Transverse colon (tissue), 4 donors: Measurements from ENCODE around the gene STPG3. TPM values are rescaled to one million over a fixed set of nuclear protein-coding genes. Genes with fewer than 3 reads are reported as not detected.

Experiments
- DNase-seq: peaks from one replicate; pipeline ENCODE4 v3.0.0-alpha.2; 2019
- H3K27ac ChIP-seq, 4 donors: fragments of 200-600 bp; sonication (generic); 2 replicates each; pipeline ENCODE4 v1.5.1; 2016 to 2018; ENCODE audit warnings: inconsistent platforms in 4 of 4
- H3K27me3 ChIP-seq: fragments of 200-600 bp; sonication (generic); 2 replicates; pipeline ENCODE4 v1.5.1; 2017; ENCODE audit warnings: inconsistent platforms
- H3K36me3 ChIP-seq, 4 donors: fragments of 200-600 bp; sonication (generic); 2 replicates each; pipeline ENCODE4 v1.5.1; 2017 to 2019; ENCODE audit warnings: inconsistent platforms in 4 of 4
- H3K4me1 ChIP-seq, 4 donors: fragments of 200-600 bp; sonication (generic); 2 replicates each; pipeline ENCODE4 v1.5.1; 2017 to 2020; ENCODE audit warnings: inconsistent platforms in 4 of 4
- H3K4me3 ChIP-seq, 4 donors: fragments of 200-600 bp; sonication (generic); 1 replicate in 1 of 4; 2 replicates in 3 of 4; pipeline versions ENCODE4 v1.5.1 to v1.6.1; 2017 to 2019; ENCODE audit warnings: inconsistent platforms in 4 of 4
- H3K9me3 ChIP-seq, 2 donors: fragments of 200-600 bp; sonication (generic); 2 replicates each; pipeline ENCODE4 v1.5.1; 2017 to 2019; ENCODE audit warnings: inconsistent platforms in 2 of 2
- CTCF ChIP-seq, 5 experiments: fragments of 200-600 bp in 3 of 5; fragments of 450-650 bp in 2 of 5; sonication (generic) in 3 of 5; IDR thresholded peaks; 1 replicate in 2 of 5; 2 replicates in 3 of 5; pipeline ENCODE4 v1.5.1; 2016 to 2017; ENCODE audit warnings: antibody characterized with exemption in 5 of 5, inconsistent platforms in 3 of 5, mild to moderate bottlenecking in 2 of 5, moderate library complexity in 1 of 5
- EP300 ChIP-seq: sonication (generic); formaldehyde crosslinking; IDR thresholded peaks from one replicate; pipeline ENCODE4 v1.6.1; 2017; ENCODE audit warnings: antibody characterized with exemption, low read depth
- POLR2A ChIP-seq: fragments of 450-650 bp; IDR thresholded peaks from one replicate; pipeline ENCODE4 v1.6.1; 2016; ENCODE audit warnings: antibody characterized with exemption, mild to moderate bottlenecking, moderate library complexity
- POLR2AphosphoS5 ChIP-seq, 3 donors: sonication (generic); formaldehyde crosslinking; IDR thresholded peaks; one replicate each; pipeline ENCODE4 v1.6.1; 2016; ENCODE audit warnings: antibody characterized with exemption in 3 of 3
- WGBS, 2 donors: methylation state at CpG; one replicate each; pipeline ENCODE4 v1.1.5; 2018; ENCODE audit warnings: low coverage in 1 of 2; 5-methylcytosine and 5-hydroxymethylcytosine counted together
- in situ Hi-C, 4 donors: fragments of 200-750 bp; cut with MboI; loops; one replicate each; pipeline versions ENCODE4 v1.15.0 to v1.15.1; 2017; ENCODE audit warnings: low sequenced_read_pairs in 3 of 4, low pct_ligation_motif_present in 1 of 4, low pct_unique_long_range_greater_than_20kb in 1 of 4
- intact Hi-C: fragments of 100-400 bp; cut with DNase I; formaldehyde crosslinking; loops from one replicate; pipeline ENCODE4 v1.15.1; 2023; ENCODE audit warnings: low total_unique reads
- total RNA-seq, 4 donors: library from RNA; depleted of rRNA; stranded (reverse); fragments of >200 nt; gene quantifications; one replicate each; pipeline ENCODE4 v1.1.0, GENCODE V29; 2016

The STPG3 gene
- total RNA-seq, 4 donors from 2014 or later = not detected

GRCh38 chr9:137244486-137245449, 6.3 kb upstream of the STPG3 start:
- in situ Hi-C loops = no loop called here
- Histone ChIP-seq H3K27ac (no peak overlapping the region), H3K27me3 (no peaks in the 10 kb centered on the region), H3K9me3 (no peaks in the 10 kb centered on the region), H3K4me3 (no peak overlapping the region), H3K36me3 (peaks cover 0 to 5% (median 0%) of the 10 kb centered on the region in 4 donors), H3K4me1 (peaks cover 12 to 26% (median 17%) of the 10 kb centered on the region in 4 donors)
- TF ChIP-seq EP300 = no peak
- TF ChIP-seq POLR2A = no peak
- TF ChIP-seq CTCF (IDR thresholded peaks at IDR 0.05) = no peak
- TF ChIP-seq POLR2AphosphoS5 (IDR thresholded peaks at IDR 0.05) = peak in 1 of 3 donors; percentile 53
- DNase-seq = no peak
- intact Hi-C loops = no loop called here
- 71 to 80% methylated on average over 5 to 33 of the region's 36 CpGs for WGBS, 2 donors

- no peak for DNase-seq
- H3K27ac ChIP-seq = no peak overlapping the region
- H3K9me3 ChIP-seq = no peaks in the 10 kb centered on the region
- H3K27me3 ChIP-seq = no peaks in the 10 kb centered on the region
- in situ Hi-C loops (no loop called here), intact Hi-C loops (no loop called here)
- peaks cover 0 to 5% (median 0%) of the 10 kb centered on the region in 4 donors for H3K36me3 ChIP-seq
- peaks cover 11 to 22% (median 16%) of the 10 kb centered on the region in 4 donors for H3K4me1 ChIP-seq
- 94% methylated on average over 25 of the region's 25 CpGs; no CpG with 5 or more reads in 1 of the 2 donors for WGBS, 2 donors
- H3K4me3 ChIP-seq = no peak overlapping the region
- TF ChIP-seq CTCF (IDR thresholded peaks at IDR 0.05) (no peak), POLR2AphosphoS5 (IDR thresholded peaks at IDR 0.05) (no peak), EP300 (no peak), POLR2A (no peak)
These were observed 5.3 kb upstream of the STPG3 start for GRCh38 chr9:137245450-137246421.

- intact Hi-C loops (no loop called here), in situ Hi-C loops (no loop called here)
- no peak for DNase-seq
- Histone ChIP-seq H3K9me3 (no peaks in the 10 kb centered on the region), H3K36me3 (peaks cover 0 to 5% (median 0%) of the 10 kb centered on the region in 4 donors), H3K4me3 (no peak overlapping the region), H3K4me1 (peaks cover 7 to 15% (median 12%) of the 10 kb centered on the region in 4 donors), H3K27ac (no peak overlapping the region), H3K27me3 (no peaks in the 10 kb centered on the region)
- WGBS, 2 donors = 76 to 80% methylated on average over 2 to 20 of the region's 20 CpGs
- TF ChIP-seq POLR2AphosphoS5 (IDR thresholded peaks at IDR 0.05) (no peak), EP300 (no peak), POLR2A (no peak), CTCF (IDR thresholded peaks at IDR 0.05) (no peak)
These were observed 3.8 kb upstream of the STPG3 start for GRCh38 chr9:137247135-137247915.
